ACHN (cell line): Measurements from ENCODE around the gene FRAT1.

ENCODE experiments used
- DNase-seq: peaks from one replicate; pipeline ENCODE4 v3.0.0-alpha.2; 2015
- in situ Hi-C: cut with HindIII; loops from 2 replicates; pipeline ENCODE4 v1.10.0; 2017; ENCODE audit warnings: low sequenced_read_pairs, low pct_ligation_motif_present, low pct_unique_long_range_greater_than_20kb

Gene FRAT1

GRCh38 chr10:97302088-97302791 is 16.8 kb upstream of the FRAT1 start:
- no peak for DNase-seq
- in situ Hi-C loops = no loop called here

DNA sequence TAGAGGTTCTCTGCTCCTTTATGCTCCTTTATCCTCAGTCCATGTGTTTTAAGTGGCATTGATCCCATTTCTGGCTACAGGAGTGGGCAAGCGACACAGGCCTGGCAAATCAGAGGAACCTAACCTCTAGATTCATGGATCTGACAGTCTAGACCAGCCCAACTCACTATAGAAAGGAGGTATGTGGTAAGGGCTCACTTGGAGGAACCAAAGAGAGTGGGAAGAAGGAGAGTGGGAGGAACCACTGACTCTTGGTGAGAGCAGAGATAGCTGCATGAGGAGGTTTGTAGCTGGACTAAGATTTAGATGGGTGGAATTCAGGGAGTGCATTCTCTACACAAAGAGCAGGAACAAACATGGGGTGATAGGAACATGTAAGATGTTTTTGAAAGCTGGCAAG is 11.6 kb upstream of the FRAT1 start:
- in situ Hi-C loops = no loop called here
- DNase-seq = no peak

- in situ Hi-C loops = no loop called here
- peak; percentile 17 for DNase-seq
These were observed 10.9 kb upstream of the FRAT1 start for GRCh38 chr10:97307866-97308780.

- in situ Hi-C loops = no loop called here
- no peak for DNase-seq
These were observed 7.9 kb upstream of the FRAT1 start for GRCh38 chr10:97311111-97311626.

GRCh38 chr10:97312897-97313296 is 6.2 kb upstream of the FRAT1 start:
- no peak for DNase-seq
- in situ Hi-C loops = no loop called here

DNA sequence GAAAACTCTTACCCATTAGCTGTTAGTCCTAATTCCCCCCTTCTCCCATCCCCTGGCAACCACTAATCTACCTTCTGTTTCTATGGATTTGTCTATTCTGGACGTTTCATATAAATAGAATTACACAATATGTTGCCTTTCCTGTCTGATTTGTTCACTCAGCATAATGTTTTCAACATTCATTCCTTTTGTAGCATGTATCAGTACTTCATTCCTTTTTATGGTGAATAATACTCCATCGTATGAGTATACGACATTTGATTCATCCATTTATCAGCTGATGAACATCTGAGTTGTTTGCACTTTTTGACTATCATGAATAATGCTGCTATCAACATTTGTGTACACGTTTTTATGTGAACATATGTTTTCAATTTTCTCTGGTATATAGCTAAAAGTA is 4.4 kb upstream of the FRAT1 start:
- no peak for DNase-seq
- in situ Hi-C loops = no loop called here

GRCh38 chr10:97319671-97320479 is 804 bp downstream of the FRAT1 start:
- no peak for DNase-seq
- in situ Hi-C loops = no loop called here

GRCh38 chr10:97320480-97321031 is 1.5 kb downstream of the FRAT1 start:
- DNase-seq = no peak
- in situ Hi-C loops = no loop called here

- in situ Hi-C loops = no loop called here
- DNase-seq = no peak
These were observed 2.1 kb downstream of the FRAT1 start for GRCh38 chr10:97321032-97321803.

DNA sequence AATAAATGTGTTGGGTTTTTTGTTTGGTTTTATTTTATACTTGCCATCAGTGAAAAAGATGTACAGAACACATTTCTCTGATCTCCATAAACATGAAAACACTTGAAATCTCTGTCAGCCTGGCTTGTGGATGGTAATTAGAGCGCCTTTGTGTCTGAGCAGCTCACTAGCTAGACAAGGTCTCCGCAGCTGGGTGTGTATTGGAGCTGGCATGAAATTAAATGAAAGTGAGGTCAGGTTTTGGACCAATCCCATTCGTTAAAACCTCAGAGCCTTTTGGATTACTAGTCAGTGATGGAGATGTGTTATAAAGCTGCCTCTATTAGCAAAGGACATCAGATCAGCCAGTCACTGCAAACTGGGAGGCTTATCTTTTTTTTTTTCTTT is 2.7 kb downstream of the FRAT1 start:
- no peak for DNase-seq

GRCh38 chr10:97323501-97323900 is 4.4 kb downstream of the FRAT1 start:
- no peak for DNase-seq
- in situ Hi-C loops = no loop called here

More for the DNA sequence above, 2.7 kb downstream of the FRAT1 start:
- in situ Hi-C loops = no loop called here

- in situ Hi-C loops = no loop called here
- DNase-seq = no peak
These were observed 6.7 kb downstream of the FRAT1 start for GRCh38 chr10:97325754-97326153.

DNA sequence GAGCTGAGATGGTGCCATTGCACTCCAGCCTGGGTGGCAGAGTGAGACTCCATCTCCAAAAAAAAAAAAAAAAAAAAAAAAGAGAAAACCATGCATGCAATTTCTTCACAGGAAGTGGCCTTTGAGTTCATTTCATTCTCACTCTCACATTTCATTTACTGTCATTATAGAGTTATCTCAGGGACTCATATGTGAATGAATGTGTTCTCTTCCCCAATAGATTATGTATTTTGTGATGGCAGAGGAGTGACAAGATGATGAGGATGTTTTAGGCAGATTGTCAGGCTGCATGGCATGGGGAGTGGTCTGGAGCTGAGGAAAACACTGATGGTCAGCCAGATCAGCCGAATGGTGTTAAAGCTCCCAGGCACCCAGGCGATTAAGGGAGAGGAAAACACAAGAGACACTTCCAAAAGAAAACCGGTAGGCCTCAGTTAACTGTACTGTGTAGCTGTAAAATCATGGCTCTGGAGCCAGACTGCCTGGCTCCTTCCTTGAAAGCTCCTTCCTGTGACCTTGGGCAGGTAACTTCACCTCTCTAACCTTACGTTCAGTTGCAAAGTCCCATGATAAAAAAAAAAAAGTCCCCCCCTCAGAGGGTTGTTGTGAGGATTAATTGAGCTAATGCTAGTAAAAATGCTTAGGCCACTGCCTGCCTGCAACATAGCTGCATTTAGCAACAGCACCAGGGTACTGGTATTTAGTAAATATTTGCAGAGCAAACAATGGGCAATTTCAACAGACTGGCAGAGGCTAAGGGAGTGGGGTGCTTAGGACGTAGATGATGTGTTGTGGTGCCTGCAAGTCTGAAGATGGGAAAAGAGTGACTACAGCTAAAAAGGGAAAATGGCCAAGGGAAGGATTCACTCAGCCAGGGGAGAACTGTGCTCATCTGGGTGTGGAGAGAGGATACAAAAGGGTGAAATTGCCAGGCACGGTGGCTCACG is 8.6 kb downstream of the FRAT1 start:
- DNase-seq = no peak
- in situ Hi-C loops = no loop called here

- DNase-seq = no peak
- in situ Hi-C loops = no loop called here
These were observed 9.8 kb downstream of the FRAT1 start for GRCh38 chr10:97328646-97329453.

DNA sequence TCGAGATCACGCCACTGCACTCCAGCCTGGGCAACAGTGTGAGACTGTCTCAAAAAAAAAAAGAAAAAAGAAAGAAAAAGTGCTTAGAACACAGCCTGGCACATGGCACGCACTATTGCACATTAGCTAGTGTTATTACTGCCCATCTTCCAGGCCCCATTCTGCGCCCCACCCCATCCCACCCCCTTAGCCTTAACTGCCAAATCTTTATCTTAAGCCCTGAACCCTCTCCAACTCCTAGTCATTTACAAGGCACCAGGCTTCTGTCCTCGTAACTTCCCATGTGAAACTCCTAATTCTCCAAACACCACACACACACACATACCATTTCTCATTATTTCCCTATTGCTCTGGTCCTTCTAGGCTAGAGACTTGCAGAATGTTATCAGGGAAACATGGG is 10.7 kb downstream of the FRAT1 start:
- no peak for DNase-seq
- in situ Hi-C loops = no loop called here

DNA sequence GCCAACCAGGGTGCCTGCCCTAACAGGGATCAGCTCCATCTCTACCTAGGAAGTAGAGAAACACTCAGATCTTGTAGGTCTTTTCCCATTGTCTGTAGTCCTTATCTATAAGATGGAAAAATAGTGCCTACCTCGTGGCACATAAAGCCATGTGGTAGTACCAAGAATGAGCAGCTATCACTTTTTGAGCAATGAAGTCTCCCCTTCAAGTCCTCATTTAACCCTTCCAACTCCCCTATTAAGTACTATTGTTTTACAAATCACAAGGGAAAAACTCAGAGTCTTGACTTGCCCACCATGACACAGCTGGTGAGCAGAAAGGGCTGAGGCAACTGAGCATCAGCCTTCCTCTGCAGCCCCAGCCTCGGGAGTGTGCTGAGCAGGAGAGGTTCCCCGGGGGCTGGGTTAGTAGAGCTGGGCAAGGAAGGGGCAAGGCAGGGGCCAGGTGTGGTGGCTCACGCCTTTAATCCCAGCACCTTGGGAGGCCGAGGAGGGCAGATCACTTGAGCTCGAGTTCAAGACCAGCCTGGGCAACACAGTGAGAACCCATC is 12.2 kb downstream of the FRAT1 start:
- in situ Hi-C loops = no loop called here
- no peak for DNase-seq
